ENCODE measurements around the gene SMAD6.

DNA sequence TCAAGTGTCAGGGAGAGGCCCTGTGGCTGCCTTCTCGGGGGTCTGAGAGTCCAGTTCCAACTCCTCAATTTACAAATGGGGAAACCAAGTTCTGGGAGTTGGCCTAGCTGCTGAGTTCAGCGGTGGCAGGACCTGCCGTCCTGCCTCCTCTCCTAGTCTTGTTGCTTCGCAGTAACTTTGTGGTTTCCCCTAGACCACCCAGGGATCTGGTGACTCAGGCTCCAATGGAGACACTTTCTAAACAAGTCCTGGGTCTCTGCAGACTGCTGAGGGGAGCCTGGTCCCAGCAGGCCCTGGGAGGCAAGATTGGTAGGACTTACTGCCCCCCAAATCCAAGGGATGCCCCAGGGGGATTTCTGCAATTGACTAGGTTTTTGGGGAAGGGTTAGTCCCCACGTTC is 83.6 kb downstream of the SMAD6 start:
- TF ChIP-seq, protein P1, sequence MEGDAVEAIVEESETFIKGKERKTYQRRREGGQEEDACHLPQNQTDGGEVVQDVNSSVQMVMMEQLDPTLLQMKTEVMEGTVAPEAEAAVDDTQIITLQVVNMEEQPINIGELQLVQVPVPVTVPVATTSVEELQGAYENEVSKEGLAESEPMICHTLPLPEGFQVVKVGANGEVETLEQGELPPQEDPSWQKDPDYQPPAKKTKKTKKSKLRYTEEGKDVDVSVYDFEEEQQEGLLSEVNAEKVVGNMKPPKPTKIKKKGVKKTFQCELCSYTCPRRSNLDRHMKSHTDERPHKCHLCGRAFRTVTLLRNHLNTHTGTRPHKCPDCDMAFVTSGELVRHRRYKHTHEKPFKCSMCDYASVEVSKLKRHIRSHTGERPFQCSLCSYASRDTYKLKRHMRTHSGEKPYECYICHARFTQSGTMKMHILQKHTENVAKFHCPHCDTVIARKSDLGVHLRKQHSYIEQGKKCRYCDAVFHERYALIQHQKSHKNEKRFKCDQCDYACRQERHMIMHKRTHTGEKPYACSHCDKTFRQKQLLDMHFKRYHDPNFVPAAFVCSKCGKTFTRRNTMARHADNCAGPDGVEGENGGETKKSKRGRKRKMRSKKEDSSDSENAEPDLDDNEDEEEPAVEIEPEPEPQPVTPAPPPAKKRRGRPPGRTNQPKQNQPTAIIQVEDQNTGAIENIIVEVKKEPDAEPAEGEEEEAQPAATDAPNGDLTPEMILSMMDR (IDR thresholded peaks at IDR 0.05): no peak
- no peak for TF ChIP-seq POLR2A (IDR thresholded peaks at IDR 0.05)

Measured in body of pancreas (tissue), 4 donors.